Activated CD4-positive, CD25-positive, alpha-beta regulatory T cell treated with anti-CD3 and anti-CD28 coated beads, Interleukin-2, amount 50 U/mL, for 16 hours (primary cell): Measurements from ENCODE around the gene NOS2.
"Not testable (repeated sequence)": the region's sequence is repeated elsewhere in the genome, so short reads cannot be mapped to it uniquely, and the experiment has no call there.

Source experiments
- DNase-seq: peaks from one replicate; pipeline ENCODE4 v3.0.0-alpha.2; 2020; ENCODE audit warnings: low read depth, low spot score

The NOS2 gene

DNA sequence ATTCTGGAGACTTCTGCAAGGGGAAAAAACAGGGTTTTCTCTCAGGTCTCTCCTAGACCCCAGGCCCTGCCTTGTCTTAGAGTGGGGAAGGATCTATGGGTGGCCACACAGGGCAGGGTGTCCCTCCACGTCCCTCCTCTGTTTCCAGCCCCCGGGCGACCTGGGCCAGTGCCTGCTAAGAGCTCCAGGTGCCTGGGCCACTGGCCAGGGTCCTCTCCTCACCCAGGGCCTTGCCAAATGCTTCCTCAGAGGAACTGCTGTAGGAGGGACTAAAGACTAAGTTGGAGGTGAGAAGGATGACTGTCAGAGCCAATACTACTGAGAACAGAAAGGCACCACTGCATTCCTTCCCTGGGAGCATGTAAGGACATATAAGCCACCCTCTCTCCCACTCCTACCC, 11.4 kb downstream of the NOS2 start:
- no peak for DNase-seq

- no peak for DNase-seq
Observed at GRCh38 chr17:27783440-27784350, 16.6 kb downstream of the NOS2 start.

DNA sequence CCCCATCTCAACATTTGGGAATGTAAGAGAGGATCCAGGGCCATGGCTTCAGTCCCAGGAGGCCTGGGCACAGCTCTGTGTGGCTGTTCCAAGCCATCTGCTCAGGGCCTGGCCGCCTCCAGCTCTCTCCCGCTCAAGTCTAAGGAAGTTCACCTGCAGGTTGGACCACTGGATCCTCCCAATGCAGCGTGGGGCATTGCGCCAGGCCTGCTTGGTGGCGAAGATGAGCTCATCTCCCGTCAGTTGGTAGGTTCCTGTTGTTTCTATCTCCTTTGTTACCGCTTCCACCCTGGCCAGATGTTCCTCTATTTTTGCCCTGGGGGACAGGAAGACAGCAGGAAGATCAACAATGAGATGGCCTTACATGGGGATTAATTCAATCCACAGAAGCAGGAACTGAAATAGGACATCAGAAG, 17.5 kb downstream of the NOS2 start:
- DNase-seq, result no peak

GRCh38 chr17:27780828-27781404, 19.4 kb downstream of the NOS2 start:
- no peak for DNase-seq

- DNase-seq, result no peak
Observed at GRCh38 chr17:27780092-27780827, 20.1 kb downstream of the NOS2 start.

DNA sequence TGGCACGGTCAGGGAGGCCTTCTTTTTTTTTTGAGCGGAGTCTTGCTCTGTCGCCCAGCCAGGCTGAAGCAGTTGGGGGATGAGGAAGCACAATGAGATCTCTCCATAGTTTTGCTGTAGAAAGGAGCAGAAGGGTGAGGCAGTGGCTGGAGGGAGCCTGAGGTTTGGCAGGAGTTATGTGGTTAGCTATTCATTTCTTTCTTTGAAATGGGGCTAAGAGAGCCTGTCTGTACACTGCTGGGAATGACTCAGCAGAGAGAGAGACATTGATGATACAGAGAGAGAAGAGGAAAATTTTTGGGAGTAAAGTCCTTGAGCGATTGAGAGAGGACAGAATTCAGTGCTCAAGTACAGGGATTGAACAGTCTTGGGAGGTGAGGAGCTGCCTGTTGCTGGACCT, 22.1 kb downstream of the NOS2 start:
- DNase-seq, result no peak

DNA sequence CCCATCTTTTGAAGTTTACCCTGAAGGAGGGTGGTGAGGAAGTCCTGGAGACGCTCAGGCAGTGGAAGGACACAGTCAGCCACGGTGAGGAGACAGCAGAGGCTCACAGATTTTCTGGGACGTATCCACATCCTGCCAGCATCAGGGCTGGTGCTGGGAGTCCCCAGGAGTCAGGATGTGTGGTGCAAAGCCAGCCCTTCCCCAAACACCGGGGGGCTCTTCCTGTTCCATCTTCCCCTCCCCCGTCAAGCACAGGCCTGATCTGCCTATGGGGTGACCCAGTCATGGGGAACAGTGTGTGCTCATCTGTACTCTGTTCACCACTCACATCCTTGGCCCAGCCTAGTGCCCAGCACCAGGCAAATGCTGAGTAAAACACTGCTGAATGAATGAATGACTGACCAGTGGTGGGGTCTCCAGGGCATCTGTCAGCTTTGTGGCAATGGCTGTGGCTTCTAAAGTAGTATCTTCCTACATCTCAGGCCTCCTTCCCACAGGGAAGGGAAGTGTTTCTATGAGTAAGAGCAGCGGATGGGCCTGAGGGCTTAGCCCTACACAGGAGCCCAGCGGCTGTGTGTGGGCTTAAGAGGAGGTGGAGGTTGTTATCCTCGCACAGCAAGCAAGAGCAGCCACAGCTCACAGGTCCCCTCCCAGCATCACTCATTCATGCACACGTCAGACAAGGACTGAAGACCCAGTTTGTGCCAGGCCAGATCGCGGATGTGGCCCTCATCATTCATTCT, 23.3 kb downstream of the NOS2 start:
- DNase-seq, result no peak

- DNase-seq, result no peak
Observed at GRCh38 chr17:27771586-27771985, 28.7 kb downstream of the NOS2 start.

GRCh38 chr17:27770877-27771276, 29.5 kb downstream of the NOS2 start:
- DNase-seq, result no peak

GRCh38 chr17:27768858-27769410, 31.4 kb downstream of the NOS2 start:
- DNase-seq, result no peak

GRCh38 chr17:27766438-27766837, 33.9 kb downstream of the NOS2 start:
- no peak for DNase-seq

- no peak for DNase-seq
Observed at GRCh38 chr17:27765353-27765752, 35.0 kb downstream of the NOS2 start.

DNA sequence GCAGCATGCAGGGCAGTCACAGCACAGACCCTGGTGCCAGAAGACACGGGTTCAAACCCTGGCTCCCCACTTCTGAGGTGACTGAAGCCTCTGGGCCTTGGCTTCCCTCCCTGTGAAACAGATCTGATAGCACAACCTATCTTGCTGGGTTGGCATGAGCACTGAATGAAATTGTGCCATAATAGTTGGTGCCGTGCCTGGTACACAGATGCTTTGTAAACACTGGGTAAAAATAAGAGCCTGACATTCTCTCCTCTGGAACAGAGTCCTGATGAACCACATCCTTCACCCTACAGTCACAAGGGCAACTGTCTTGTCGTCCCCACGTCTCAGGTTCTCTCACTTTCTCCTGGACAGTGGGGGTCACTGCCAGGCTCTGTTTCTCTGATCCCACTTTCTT, 35.7 kb downstream of the NOS2 start:
- no peak for DNase-seq

- no peak for DNase-seq
Observed at GRCh38 chr17:27762527-27763305, 37.6 kb downstream of the NOS2 start.

DNA sequence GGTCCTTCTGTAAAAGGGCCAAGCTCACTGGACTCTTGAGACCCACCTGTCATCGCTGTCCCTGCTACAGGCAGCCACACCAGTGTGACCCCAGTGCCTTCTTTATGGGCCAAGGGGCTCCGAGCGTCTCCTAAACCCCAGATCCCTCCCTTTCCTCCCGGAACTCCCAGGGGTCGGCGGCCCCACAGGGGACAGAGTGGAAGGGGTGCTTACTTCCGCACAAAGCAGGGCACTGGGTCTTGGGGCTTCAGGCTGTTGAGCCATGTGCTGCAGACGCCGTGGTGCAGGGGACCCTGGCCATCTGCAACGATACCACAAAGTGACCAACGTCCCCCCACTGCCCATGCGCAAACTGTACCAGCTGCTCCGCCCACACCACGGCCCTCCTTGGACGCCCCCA, 39.4 kb downstream of the NOS2 start:
- DNase-seq, result not testable (repeated sequence)

DNA sequence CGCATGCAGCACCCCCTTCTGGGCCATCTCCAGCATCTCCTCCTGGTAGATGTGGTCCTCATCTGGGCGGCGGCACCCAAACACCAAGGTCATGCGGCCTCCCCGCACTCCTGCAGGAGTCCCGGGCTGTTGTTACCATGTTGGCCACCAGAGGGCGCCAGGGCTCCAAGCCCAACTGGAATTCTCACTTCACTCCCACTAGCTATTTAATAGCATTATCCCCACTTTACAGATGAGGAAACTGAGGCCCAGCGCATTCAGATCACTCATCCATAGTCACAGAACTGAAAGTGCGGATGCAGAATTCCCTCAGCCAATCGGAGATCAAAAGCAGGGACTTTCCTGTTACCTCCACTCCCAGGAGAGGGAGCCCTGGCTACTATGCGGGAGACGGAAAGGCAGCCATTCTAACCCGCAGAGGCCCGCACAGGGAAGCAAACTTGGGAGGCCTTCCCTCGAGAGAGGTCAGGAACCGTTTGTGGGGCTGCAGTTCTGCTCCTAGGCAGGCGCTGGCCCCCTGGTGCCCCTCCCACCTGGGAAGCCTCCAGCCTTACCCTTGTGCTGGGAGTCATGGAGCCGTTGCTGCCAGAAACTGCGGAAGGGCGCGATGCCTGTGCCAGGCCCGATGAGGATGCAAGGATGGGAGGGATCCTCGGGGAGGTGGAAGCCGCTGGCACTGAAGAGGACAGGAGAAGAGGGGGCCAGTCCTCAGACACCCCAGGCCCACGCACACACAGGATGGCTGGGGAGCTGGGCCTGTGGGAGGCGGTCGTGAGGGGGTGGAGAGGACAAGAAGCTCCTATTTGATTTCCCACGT, 40.1 kb downstream of the NOS2 start:
- DNase-seq, result peak; percentile 40

GRCh38 chr17:27759528-27759927, 40.8 kb downstream of the NOS2 start:
- no peak for DNase-seq

- no peak for DNase-seq
Observed at GRCh38 chr17:27756467-27757371, 43.6 kb downstream of the NOS2 start.
